SK-N-SH treated with all-trans-retinoic acid at 6 μM for 48 hours (cell line): ENCODE data around the gene PDIA4.

Source experiments
- CREB5 ChIP-seq: fragments of 250-450 bp; sonication (Bioruptor Pico); IDR thresholded peaks from 2 replicates; pipeline ENCODE4 v1.5.1; 2020; ENCODE audit warnings: low read depth, mild to moderate bottlenecking, moderate library complexity
- PPARA ChIP-seq: fragments of 250-450 bp; sonication (Bioruptor Pico); IDR thresholded peaks from 2 replicates; pipeline ENCODE4 v1.5.0; 2020; ENCODE audit warnings: mild to moderate bottlenecking, borderline replicate concordance
- ZC3H10 ChIP-seq: fragments of 250-450 bp; sonication (Bioruptor Pico); IDR thresholded peaks from 2 replicates; pipeline ENCODE4 v1.5.1; 2021; ENCODE audit warnings: mild to moderate bottlenecking, moderate library complexity

- TF ChIP-seq ZC3H10 (CRISPR knock-in tag), result no peak
- TF ChIP-seq CREB5 (CRISPR knock-in tag), result 0 out of 2 replicates have a peak, but pooled peaks have one; percentile 43
- no peak for TF ChIP-seq PPARA (CRISPR knock-in tag)
These were observed 64.5 kb downstream of the PDIA4 start for GRCh38 chr7:148963583-148964482.
